Prostate gland (tissue), 2 donors: ENCODE data around the gene FOXJ1.

ENCODE experiments used
- POLR2A ChIP-seq: fragments of 450-650 bp; IDR thresholded peaks from one replicate; pipeline ENCODE4 v1.6.1; 2016; ENCODE audit warnings: antibody characterized with exemption, mild to moderate bottlenecking
- TF ChIP-seq, protein P1 (sequence below), 4 experiments: fragments of 200-600 bp in 2 of 4; fragments of 450-650 bp in 2 of 4; sonication (generic) in 2 of 4; IDR thresholded peaks; 1 replicate in 3 of 4; 2 replicates in 1 of 4; pipeline ENCODE4 v1.5.1; 2016 to 2019; ENCODE audit warnings: antibody characterized with exemption in 4 of 4, mild to moderate bottlenecking in 2 of 4, moderate library complexity in 2 of 4

- TF ChIP-seq, protein P1, sequence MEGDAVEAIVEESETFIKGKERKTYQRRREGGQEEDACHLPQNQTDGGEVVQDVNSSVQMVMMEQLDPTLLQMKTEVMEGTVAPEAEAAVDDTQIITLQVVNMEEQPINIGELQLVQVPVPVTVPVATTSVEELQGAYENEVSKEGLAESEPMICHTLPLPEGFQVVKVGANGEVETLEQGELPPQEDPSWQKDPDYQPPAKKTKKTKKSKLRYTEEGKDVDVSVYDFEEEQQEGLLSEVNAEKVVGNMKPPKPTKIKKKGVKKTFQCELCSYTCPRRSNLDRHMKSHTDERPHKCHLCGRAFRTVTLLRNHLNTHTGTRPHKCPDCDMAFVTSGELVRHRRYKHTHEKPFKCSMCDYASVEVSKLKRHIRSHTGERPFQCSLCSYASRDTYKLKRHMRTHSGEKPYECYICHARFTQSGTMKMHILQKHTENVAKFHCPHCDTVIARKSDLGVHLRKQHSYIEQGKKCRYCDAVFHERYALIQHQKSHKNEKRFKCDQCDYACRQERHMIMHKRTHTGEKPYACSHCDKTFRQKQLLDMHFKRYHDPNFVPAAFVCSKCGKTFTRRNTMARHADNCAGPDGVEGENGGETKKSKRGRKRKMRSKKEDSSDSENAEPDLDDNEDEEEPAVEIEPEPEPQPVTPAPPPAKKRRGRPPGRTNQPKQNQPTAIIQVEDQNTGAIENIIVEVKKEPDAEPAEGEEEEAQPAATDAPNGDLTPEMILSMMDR (IDR thresholded peaks at IDR 0.05), result no peak
- TF ChIP-seq POLR2A, result no peak
Measured at GRCh38 chr17:76123749-76124581, 17.1 kb downstream of the FOXJ1 start.
